B cell (primary cell): ENCODE results near the gene RBM33. TPM values are rescaled to one million over a fixed set of nuclear protein-coding genes. Genes with fewer than 3 reads are reported as not detected.
A peak's percentile ranks its signal among the peaks of the same experiment; 100 is the strongest.

Experiments
- ATAC-seq: fragments of 200-7000 bp; cut with Tn5 transposase; one replicate; pipeline ENCODE4 v1.10.0; 2021; ENCODE audit warnings: low read depth, mild to moderate bottlenecking, moderate number of reproducible peaks, moderate library complexity
- CTCF ChIA-PET: fragments of 350-600 bp; sonication (Branson Sonifier 250); formaldehyde crosslinking; loops from one replicate; lab custom pipeline; 2021; ENCODE audit warnings: antibody characterized with exemption, inconsistent platforms; lab: Charles Lee
- POLR2A ChIA-PET: fragments of 350-600 bp; sonication (Branson Sonifier 250); formaldehyde crosslinking; loops from one replicate; lab custom pipeline; 2021; ENCODE audit warnings: antibody characterized with exemption; lab: Charles Lee
- DNase-seq: peaks from one replicate; pipeline ENCODE4 v3.0.0; 2013
- H2AFZ ChIP-seq: 2 replicates; pipeline ENCODE4 v1.6.1; 2012; ENCODE audit warnings: mild to moderate bottlenecking, low read depth, low read length; ENCODE audit not compliant: insufficient read depth, poor library complexity, severe bottlenecking
- H3K27ac ChIP-seq, 2 donors: 1 replicate in 1 of 2; 2 replicates in 1 of 2; pipeline ENCODE4 v1.5.1; 2012 to 2013; ENCODE audit warnings: low read length in 2 of 2, mild to moderate bottlenecking in 2 of 2, moderate library complexity in 1 of 2
- H3K27me3 ChIP-seq, 4 experiments: fragments of 200-600 bp in 1 of 4; sonication (generic) in 1 of 4; replicated peaks in 1 of 4; 1 replicate in 2 of 4; 2 replicates in 2 of 4; pipeline versions ENCODE4 v1.6.1 to v1.7.0; 2013 to 2016; ENCODE audit warnings: low read length in 3 of 4, mild to moderate bottlenecking in 2 of 4, mixed read lengths in 1 of 4, moderate library complexity in 1 of 4; ENCODE audit not compliant: insufficient read depth in 4 of 4, control insufficient read depth in 3 of 4; ENCODE audit errors: control extremely low read depth in 1 of 4
- H3K36me3 ChIP-seq, 2 experiments: replicated peaks in 1 of 2; 1 replicate in 1 of 2; 2 replicates in 1 of 2; pipeline versions ENCODE4 v1.6.1 to v1.7.1; 2013; ENCODE audit warnings: low read length in 1 of 2; ENCODE audit not compliant: insufficient read depth in 2 of 2, control insufficient read depth in 1 of 2; ENCODE audit errors: control extremely low read depth in 1 of 2, extremely low read depth in 1 of 2
- H3K4me1 ChIP-seq, 2 donors: fragments of 200-600 bp in 1 of 2; sonication (generic) in 1 of 2; 1 replicate in 1 of 2; 2 replicates in 1 of 2; pipeline versions ENCODE4 v1.5.1 to v1.6.1; 2013 to 2017; ENCODE audit warnings: low read length in 2 of 2; ENCODE audit not compliant: control insufficient read depth in 2 of 2, insufficient read depth in 2 of 2
- H3K4me2 ChIP-seq: replicated peaks from 2 replicates; pipeline ENCODE3; 2012; ENCODE audit warnings: mild to moderate bottlenecking, low read depth, low read length; ENCODE audit not compliant: poor library complexity, severe bottlenecking
- H3K4me3 ChIP-seq, 5 experiments: fragments of 200-600 bp in 1 of 5; sonication (generic) in 1 of 5; 1 replicate in 3 of 5; 2 replicates in 2 of 5; pipeline versions ENCODE4 v1.5.1 to v1.7.0; 2011 to 2016; ENCODE audit warnings: low read length in 4 of 5, mild to moderate bottlenecking in 4 of 5, low read depth in 2 of 5, control low read depth in 1 of 5, moderate library complexity in 1 of 5; ENCODE audit not compliant: insufficient read depth in 1 of 5; ENCODE audit errors: control extremely low read depth in 1 of 5, extremely low read depth in 1 of 5
- H3K79me2 ChIP-seq: fragments of 200-600 bp; sonication (generic); one replicate; pipeline ENCODE4 v1.6.0; 2016; ENCODE audit warnings: low read length; ENCODE audit not compliant: control insufficient read depth, insufficient read depth
- H3K9ac ChIP-seq: fragments of 200-600 bp; sonication (generic); 2 replicates; pipeline ENCODE4 v1.6.1; 2017; ENCODE audit warnings: mild to moderate bottlenecking, low read length, moderate library complexity
- H3K9me3 ChIP-seq, 3 donors: one replicate each; pipeline versions ENCODE4 v1.6.1 to v1.7.1; 2013; ENCODE audit warnings: low read length in 2 of 3; ENCODE audit not compliant: control insufficient read depth in 2 of 3, insufficient read depth in 1 of 3; ENCODE audit errors: control extremely low read depth in 1 of 3
- H4K20me1 ChIP-seq: 2 replicates; pipeline ENCODE4 v1.6.0; 2012; ENCODE audit warnings: mild to moderate bottlenecking, low read length; ENCODE audit not compliant: insufficient read depth, control insufficient read depth, poor library complexity, severe bottlenecking
- H3K27ac Mint-ChIP-seq: one replicate; pipeline ENCODE4 v1.8.0; 2021; ENCODE audit warnings: mixed read lengths
- H3K27me3 Mint-ChIP-seq: one replicate; pipeline ENCODE4 v1.8.0; 2021; ENCODE audit warnings: mixed read lengths
- H3K4me1 Mint-ChIP-seq: one replicate; pipeline ENCODE4 v1.8.0; 2021; ENCODE audit warnings: mixed read lengths
- H3K4me3 Mint-ChIP-seq: one replicate; pipeline ENCODE4 v1.8.0; 2021; ENCODE audit warnings: mixed read lengths
- H3K9me3 Mint-ChIP-seq: one replicate; pipeline ENCODE4 v1.8.0; 2022; ENCODE audit warnings: mixed read lengths; ENCODE audit not compliant: insufficient read depth
- CTCF ChIP-seq: fragments of 200-600 bp; IDR thresholded peaks from one replicate; pipeline ENCODE4 v1.8.0; 2022; ENCODE audit warnings: antibody characterized with exemption, mild to moderate bottlenecking
- EZH2 ChIP-seq: IDR thresholded peaks from 2 replicates; pipeline ENCODE4 v1.6.1; 2012; ENCODE audit warnings: borderline replicate concordance, low read depth, mild to moderate bottlenecking, moderate library complexity, low read length; ENCODE audit not compliant: insufficient read depth, poor library complexity, severe bottlenecking
- WGBS: methylation state at CpG from one replicate; pipeline ENCODE4 v1.1.5; 2013; ENCODE audit warnings: missing lambda C conversion rate; ENCODE audit not compliant: insufficient coverage; 5-methylcytosine and 5-hydroxymethylcytosine counted together
- intact Hi-C: fragments of 100-400 bp; cut with micrococcal nuclease; formaldehyde crosslinking; loops from one replicate; pipeline ENCODE4 v1.10.0; 2022
- polyA plus RNA-seq: library from polyadenylated mRNA; depleted of rRNA; stranded (reverse); fragments of >200 nt; gene quantifications from 2 replicates; pipeline ENCODE4 v1.2.3, GENCODE V29; 2012
- total RNA-seq, 2 donors: library from RNA; stranded (reverse); fragments of 120-200 nt in 1 of 2; gene quantifications; 1 replicate in 1 of 2; 2 replicates in 1 of 2; pipeline versions ENCODE4 v1.2.3 to v1.2.4, GENCODE V29; 2013 to 2022

Gene RBM33
- total and polyA plus RNA-seq, 2 donors (not counting 1 experiment from before 2014, with no cell fraction given): 33.5 to 189 TPM

- ATAC-seq (no peak), DNase-seq (no peak)
- H3K27me3 Mint-ChIP-seq: peaks cover 59% of the 10 kb centered on the region
- peak overlapping the region; percentile 19 for H3K4me3 Mint-ChIP-seq
- H3K4me1 Mint-ChIP-seq: peaks cover 41% of the 10 kb centered on the region
- no peaks in the 10 kb centered on the region for H3K79me2 ChIP-seq
- intact Hi-C loops: no loop called here
- no peak overlapping the region for H3K9ac ChIP-seq
- peaks cover 0 to 82% (median 41%) of the 10 kb centered on the region in 4 experiments for H3K27me3 ChIP-seq
- ChIA-PET CTCF (no interaction called here), POLR2A (no interaction called here)
- WGBS: 1% methylated on average over 63 of the region's 64 CpGs
- no peak overlapping the region for H3K27ac ChIP-seq
- no peak overlapping the region for H3K4me3 ChIP-seq
- no peaks in the 10 kb centered on the region for H3K9me3 Mint-ChIP-seq
- H2AFZ ChIP-seq: no peak overlapping the region
- no peak overlapping the region for H3K27ac Mint-ChIP-seq
- peaks cover 0 to 24% (median 0%) of the 10 kb centered on the region in 3 donors for H3K9me3 ChIP-seq
- H3K36me3 ChIP-seq: no peaks in the 10 kb centered on the region
- H3K4me1 ChIP-seq: peaks cover 43 to 62% of the 10 kb centered on the region in 2 donors
- TF ChIP-seq EZH2 (no peak), CTCF (no peak)
- no peaks in the 10 kb centered on the region for H4K20me1 ChIP-seq
- peak overlapping the region; percentile 43 for H3K4me2 ChIP-seq
These were observed 164.3 kb downstream of the RBM33 start for GRCh38 chr7:155808549-155809331.

- Histone ChIP-seq H3K4me1 (peaks cover 38 to 59% of the 10 kb centered on the region in 2 donors), H3K4me3 (no peak overlapping the region), H2AFZ (no peak overlapping the region), H3K9ac (no peak overlapping the region), H3K36me3 (no peaks in the 10 kb centered on the region), H3K79me2 (no peaks in the 10 kb centered on the region), H3K9me3 (peaks cover 0 to 24% (median 0%) of the 10 kb centered on the region in 3 donors), H3K4me2 (peak overlapping the region; percentile 43), H4K20me1 (no peaks in the 10 kb centered on the region), H3K27ac (no peak overlapping the region), H3K27me3 (peaks cover 0 to 85% (median 43%) of the 10 kb centered on the region in 4 experiments)
- intact Hi-C loops: no loop called here
- Mint-ChIP-seq H3K4me1 (peaks cover 37% of the 10 kb centered on the region), H3K9me3 (no peaks in the 10 kb centered on the region), H3K4me3 (no peak overlapping the region), H3K27me3 (peaks cover 65% of the 10 kb centered on the region), H3K27ac (no peak overlapping the region)
- DNase-seq (no peak), ATAC-seq (no peak)
- WGBS: 5% methylated on average over 29 of the region's 43 CpGs
- no peak for TF ChIP-seq EZH2
- POLR2A ChIA-PET: no interaction called here
- CTCF ChIA-PET: no interaction called here
These were observed 165.0 kb downstream of the RBM33 start for GRCh38 chr7:155809332-155809946.
